GM12891 (cell line): Measurements from ENCODE around the gene P3H3.

Experiments used
- PAX5 ChIP-seq: IDR thresholded peaks from 2 replicates; pipeline ENCODE4 v1.6.1; 2011; ENCODE audit warnings: low read length, moderate library complexity, mild to moderate bottlenecking; ENCODE audit not compliant: insufficient read depth, severe bottlenecking
- POLR2AphosphoS5 ChIP-seq: IDR thresholded peaks from 2 replicates; pipeline ENCODE4 v1.6.1; 2011; ENCODE audit warnings: low read depth, low read length, control low read depth

DNA sequence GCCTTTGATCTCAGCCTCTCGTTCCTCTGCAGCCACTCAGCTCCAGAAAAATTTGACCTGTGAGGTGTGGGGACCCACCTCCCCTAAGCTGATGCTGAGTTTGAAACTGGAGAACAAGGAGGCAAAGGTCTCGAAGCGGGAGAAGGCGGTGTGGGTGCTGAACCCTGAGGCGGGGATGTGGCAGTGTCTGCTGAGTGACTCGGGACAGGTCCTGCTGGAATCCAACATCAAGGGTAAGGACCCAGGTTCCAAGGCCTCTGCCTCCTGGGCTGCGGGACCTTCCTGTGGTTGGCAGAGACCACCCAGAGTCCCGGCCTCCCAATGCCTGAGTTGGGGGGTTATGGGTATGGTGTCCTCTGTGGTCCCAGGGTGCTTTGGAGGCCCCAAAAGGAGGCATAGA is 11.1 kb upstream of the P3H3 start:
- TF ChIP-seq PAX5 (no peak), POLR2AphosphoS5 (no peak)
